Nucleus accumbens (tissue), 56 donors: ENCODE results near the gene PPM1N.

ENCODE experiments used
- DNase-seq, 56 donors: peaks; one replicate each; lab custom pipeline; 2025; lab: John Stamatoyannopoulos, UW

PPM1N gene

GRCh38 chr19:45526143-45526542 lies 27.9 kb downstream of the PPM1N start:
- peak in 49 of 56 donors; percentile 12 to 82 (median 54) for DNase-seq

- DNase-seq, result no peak
Measured at GRCh38 chr19:45526971-45527370, 28.7 kb downstream of the PPM1N start.

- peak in 1 of 56 donors; percentile 28 for DNase-seq
Measured at GRCh38 chr19:45527731-45528130, 29.5 kb downstream of the PPM1N start.

GRCh38 chr19:45528149-45528743 lies 30.0 kb downstream of the PPM1N start:
- DNase-seq, result peak in 15 of 56 donors; percentile 8 to 73 (median 39)

- peak in 44 of 56 donors; percentile 16 to 87 (median 68) for DNase-seq
Measured at GRCh38 chr19:45528744-45529419, 30.6 kb downstream of the PPM1N start.

- DNase-seq, result no peak
Measured at GRCh38 chr19:45529420-45529785, 31.2 kb downstream of the PPM1N start.

- no peak for DNase-seq
Measured at GRCh38 chr19:45531349-45531748, 33.1 kb downstream of the PPM1N start.

- no peak for DNase-seq
Measured at GRCh38 chr19:45539459-45539858, 41.2 kb downstream of the PPM1N start.

GRCh38 chr19:45542234-45542668 lies 44.0 kb downstream of the PPM1N start:
- DNase-seq, result no peak

GRCh38 chr19:45547211-45547770 lies 49.0 kb downstream of the PPM1N start:
- DNase-seq, result no peak

GRCh38 chr19:45547965-45548609 lies 49.8 kb downstream of the PPM1N start:
- no peak for DNase-seq
